Naive thymus-derived CD4-positive, alpha-beta T cell (primary cell): Measurements from ENCODE around the gene TMEM50B. TPM values are rescaled to one million over a fixed set of nuclear protein-coding genes. Genes with fewer than 3 reads are reported as not detected.

Experiments used
- ATAC-seq: fragments of 150-1000 bp; cut with Tn5 transposase; 2 replicates; pipeline ENCODE4 v1.10.0; 2021; ENCODE audit warnings: mild to moderate bottlenecking, moderate library complexity
- CTCF ChIA-PET: fragments of 350-600 bp; sonication (Branson Sonifier 250); formaldehyde crosslinking; loops from one replicate; lab custom pipeline; 2021; ENCODE audit warnings: antibody characterized with exemption; lab: Charles Lee
- POLR2A ChIA-PET: fragments of 350-600 bp; sonication (Branson Sonifier 250); formaldehyde crosslinking; loops from one replicate; lab custom pipeline; 2021; ENCODE audit warnings: antibody characterized with exemption, inconsistent platforms; lab: Charles Lee
- DNase-seq, 9 donors: peaks; one replicate each; pipeline versions ENCODE4 v3.0.0 to v3.0.0-alpha.2; 2020 to 2022; ENCODE audit warnings: mixed read lengths in 1 of 9
- H3K27ac ChIP-seq: one replicate; pipeline ENCODE4 v1.7.0; 2013; ENCODE audit warnings: mild to moderate bottlenecking, low read depth, low read length, moderate library complexity
- H3K27me3 ChIP-seq, 2 donors: one replicate each; pipeline ENCODE4 v1.7.0; 2013; ENCODE audit warnings: low read length in 2 of 2, mild to moderate bottlenecking in 2 of 2, moderate library complexity in 2 of 2; ENCODE audit not compliant: control insufficient read depth in 2 of 2, insufficient read depth in 2 of 2
- H3K36me3 ChIP-seq, 3 experiments: 1 replicate in 2 of 3; 2 replicates in 1 of 3; pipeline ENCODE4 v1.7.0; 2013; ENCODE audit warnings: low read length in 3 of 3, mild to moderate bottlenecking in 3 of 3, moderate library complexity in 1 of 3; ENCODE audit not compliant: insufficient read depth in 3 of 3, control insufficient read depth in 2 of 3
- H3K4me1 ChIP-seq, 2 donors: one replicate each; pipeline ENCODE4 v1.7.0; 2013; ENCODE audit warnings: low read length in 2 of 2, mild to moderate bottlenecking in 2 of 2, moderate library complexity in 1 of 2; ENCODE audit not compliant: control insufficient read depth in 2 of 2, insufficient read depth in 2 of 2
- H3K4me3 ChIP-seq: 2 replicates; pipeline ENCODE4 v1.7.0; 2013; ENCODE audit warnings: mild to moderate bottlenecking, low read length
- H3K9me3 ChIP-seq, 3 experiments: 1 replicate in 2 of 3; 2 replicates in 1 of 3; pipeline ENCODE4 v1.7.0; 2013; ENCODE audit warnings: low read length in 3 of 3; ENCODE audit not compliant: control insufficient read depth in 2 of 3
- H3K27ac Mint-ChIP-seq, 9 donors: one replicate each; pipeline ENCODE4 v1.8.0; 2020 to 2022; ENCODE audit warnings: mixed read lengths in 9 of 9, mild to moderate bottlenecking in 8 of 9, moderate library complexity in 5 of 9, inconsistent platforms in 2 of 9
- H3K27me3 Mint-ChIP-seq, 5 donors: one replicate each; pipeline ENCODE4 v1.8.0; 2021 to 2022; ENCODE audit warnings: mixed read lengths in 5 of 5, mild to moderate bottlenecking in 1 of 5
- H3K36me3 Mint-ChIP-seq, 5 donors: one replicate each; pipeline ENCODE4 v1.8.0; 2020 to 2022; ENCODE audit warnings: mixed read lengths in 5 of 5, mild to moderate bottlenecking in 3 of 5, inconsistent platforms in 1 of 5
- H3K4me1 Mint-ChIP-seq, 7 donors: one replicate each; pipeline ENCODE4 v1.8.0; 2020 to 2022; ENCODE audit warnings: mixed read lengths in 7 of 7, mild to moderate bottlenecking in 3 of 7, inconsistent platforms in 1 of 7
- H3K4me3 Mint-ChIP-seq, 10 donors: one replicate each; pipeline ENCODE4 v1.8.0; 2020 to 2022; ENCODE audit warnings: mild to moderate bottlenecking in 10 of 10, mixed read lengths in 10 of 10, moderate library complexity in 6 of 10, inconsistent platforms in 2 of 10
- H3K9me3 Mint-ChIP-seq, 11 donors: one replicate each; pipeline ENCODE4 v1.8.0; 2020 to 2022; ENCODE audit warnings: mixed read lengths in 11 of 11, mild to moderate bottlenecking in 4 of 11, inconsistent platforms in 1 of 11, moderate library complexity in 1 of 11
- intact Hi-C, 2 donors: fragments of 100-400 bp; cut with micrococcal nuclease; formaldehyde crosslinking; loops; one replicate each; pipeline ENCODE4 v1.15.1; 2023
- polyA plus RNA-seq, 2 donors: library from polyadenylated mRNA; unstranded; fragments of 300-500 nt; fragmentation: Illumina TruSeq; gene quantifications; one replicate each; pipeline ENCODE4 v1.2.3, GENCODE V29; 2021
- total RNA-seq, 6 experiments: library from RNA in 5 of 6; stranded (reverse) in 5 of 6; gene quantifications; 1 replicate in 5 of 6; 2 replicates in 1 of 6; pipeline ENCODE4 v1.2.3 and lab custom pipeline; 2021 to 2026

The TMEM50B gene
- total and polyA plus RNA-seq, 7 experiments from 2014 or later, result 37.0 to 108 (median 46.5) TPM

DNA sequence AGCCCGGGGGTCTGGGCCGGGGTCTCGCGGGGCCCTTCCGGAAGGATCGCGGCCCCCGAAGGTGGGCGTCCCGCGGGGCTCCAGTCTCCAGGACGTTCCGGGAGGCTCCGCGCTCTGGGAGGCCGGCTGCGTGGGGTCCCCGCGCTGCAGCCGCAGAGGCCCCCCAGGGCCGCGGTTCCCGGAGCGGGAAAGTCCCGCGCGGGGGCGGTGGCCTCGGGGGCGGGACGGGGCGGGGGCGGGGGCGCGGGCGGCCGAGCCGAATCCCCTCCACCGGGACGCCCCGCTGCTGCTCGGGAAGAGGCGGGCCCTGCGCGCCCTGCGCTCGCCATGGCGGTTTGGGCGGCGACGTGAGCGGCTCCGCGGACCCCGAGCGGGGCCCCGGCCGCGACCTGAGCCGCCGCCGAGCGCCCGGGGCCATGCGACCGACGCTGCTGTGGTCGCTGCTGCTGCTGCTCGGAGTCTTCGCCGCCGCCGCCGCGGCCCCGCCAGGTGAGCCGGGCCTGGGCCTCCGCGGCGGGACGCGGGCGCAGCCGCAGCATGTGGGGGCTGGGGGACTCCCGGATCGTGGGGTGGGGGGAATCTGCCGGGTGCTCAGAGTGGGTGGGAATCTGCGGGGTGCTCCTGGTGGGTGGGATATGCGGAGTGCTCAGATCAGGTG, 76.5 kb downstream of the TMEM50B start, which contains the start of gene IFNGR2:
Gene IFNGR2, plus strand, starts transcription at position 286 of the 658 bp plus-strand sequence. Its CDS starts 131 bp downstream, at position 417.
- Histone ChIP-seq H3K36me3 (peaks cover 0 to 5% (median 0%) of the 10 kb centered on the region in 3 experiments), H3K9me3 (no peaks in the 10 kb centered on the region), H3K27ac (peak within 1 kb of the TSS; percentile 84), H3K4me1 (peaks cover 16 to 25% of the 10 kb centered on the region in 2 donors), H3K4me3 (peak within 1 kb of the TSS; percentile 77), H3K27me3 (no peaks in the 10 kb centered on the region)
- ChIA-PET CTCF (interaction anchor here (1.0 kb wide), 1 partner anchor 42 kb away, joined by 3 read pairs; no protein-coding TSS in a partner anchor), POLR2A (interaction anchor here (1.2 to 3.9 kb wide), 7 partner anchors 12 to 78 kb away, joined by 3 to 35 read pairs (median 7); partner anchors contain the start of gene IFNAR1)
- Mint-ChIP-seq H3K36me3 (peaks cover 0 to 6% (median 0%) of the 10 kb centered on the region in 5 donors), H3K9me3 (peaks cover 0 to under 1% (median 0%) of the 10 kb centered on the region in 11 donors), H3K4me1 (peaks cover 25 to 55% (median 49%) of the 10 kb centered on the region in 7 donors), H3K27me3 (peaks cover 0 to 66% (median 0%) of the 10 kb centered on the region in 5 donors), H3K27ac (peak within 1 kb of the TSS; percentile 69 to 98 (median 94)), H3K4me3 (peak within 1 kb of the TSS; percentile 87 to 99 (median 97))
- ATAC-seq, result peak; percentile 75
- intact Hi-C loops, result loop anchor here (1.0 to 10.0 kb wide), 7 partner anchors 18 to 628 kb away; partner anchors contain the start of genes IFNAR1 (in 1 of the 2), PAXBP1 (in 1 of the 2), SON (in 1 of the 2) and TMEM50B (in 1 of the 2)
- DNase-seq, result peak in 8 of 9 donors; percentile 40 to 51 (median 46)

DNA sequence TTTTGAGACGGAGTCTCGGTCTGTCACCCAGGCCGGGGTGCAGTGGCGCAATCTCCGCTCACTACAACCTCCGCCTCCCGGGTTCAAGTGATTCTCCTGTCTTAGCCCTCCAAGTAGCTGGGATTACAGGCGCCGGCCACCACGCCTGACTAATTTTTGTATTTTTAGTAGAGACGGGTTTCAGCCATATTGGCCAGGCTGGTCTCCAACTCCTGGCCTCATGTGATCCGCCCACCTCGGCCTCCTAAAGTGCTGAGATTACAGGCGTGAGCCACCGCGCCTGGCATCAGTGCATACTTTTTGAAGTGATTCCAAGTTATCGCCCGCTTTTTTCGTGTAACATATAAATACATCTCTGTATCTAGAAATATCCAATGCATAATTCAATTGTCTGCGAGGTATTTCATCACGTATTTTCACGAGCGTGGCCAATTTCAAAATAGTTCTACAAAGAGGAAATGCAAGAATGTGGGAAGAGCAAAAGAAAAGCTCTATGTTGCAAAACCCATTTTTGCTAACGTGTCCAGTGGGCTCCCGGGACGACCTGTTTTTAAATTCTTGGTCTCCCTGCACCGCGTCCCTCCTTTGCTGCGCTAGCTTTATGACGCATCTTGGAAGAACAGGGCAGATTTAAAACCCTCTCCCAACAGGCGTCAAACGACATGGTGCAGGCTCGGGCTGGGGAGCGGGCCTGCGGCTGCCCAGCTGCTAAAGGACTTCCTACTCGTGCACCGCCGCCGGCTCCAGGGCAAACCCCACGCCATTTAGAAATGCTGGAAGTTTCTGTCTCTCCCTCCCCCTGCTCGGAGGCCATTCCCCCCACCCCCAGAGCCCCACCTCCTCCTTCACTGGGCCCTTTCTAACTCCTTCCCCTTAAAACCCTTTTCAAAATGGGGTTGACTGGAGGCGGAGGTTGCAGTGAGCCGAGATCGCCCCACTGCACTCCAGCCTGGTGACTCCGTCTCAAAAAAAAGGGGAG, 77.5 kb downstream of the TMEM50B start:
- peak overlapping the region; percentile 37 for H3K4me3 ChIP-seq
- no peaks in the 10 kb centered on the region for H3K9me3 ChIP-seq
- CTCF ChIA-PET, result interaction anchor here (1.0 kb wide), 1 partner anchor 41 kb away, joined by 3 read pairs; no protein-coding TSS in a partner anchor
- H3K27me3 Mint-ChIP-seq, result peaks cover 0 to 74% (median 0%) of the 10 kb centered on the region in 5 donors
- peaks cover 0 to 5% (median 0%) of the 10 kb centered on the region in 3 experiments for H3K36me3 ChIP-seq
- peaks cover 0 to 6% (median 0%) of the 10 kb centered on the region in 5 donors for H3K36me3 Mint-ChIP-seq
- H3K4me3 Mint-ChIP-seq, result peak overlapping the region; percentile 66 to 94 (median 81)
- peak overlapping the region; percentile 44 to 95 (median 82) for H3K27ac Mint-ChIP-seq
- DNase-seq, result peak in 5 of 9 donors; percentile 22 to 44 (median 36)
- intact Hi-C loops, result loop anchor here (2.0 to 10.0 kb wide), 5 partner anchors 17 to 627 kb away; partner anchors contain the start of genes IFNAR1 (in 1 of the 2), PAXBP1 (in 1 of the 2) and TMEM50B (in 1 of the 2)
- H3K4me1 Mint-ChIP-seq, result peaks cover 27 to 56% (median 45%) of the 10 kb centered on the region in 7 donors
- H3K9me3 Mint-ChIP-seq, result peaks cover 0 to 3% (median 0%) of the 10 kb centered on the region in 11 donors
- no peaks in the 10 kb centered on the region for H3K27me3 ChIP-seq
- peak; percentile 51 for ATAC-seq
- peaks cover 16 to 25% of the 10 kb centered on the region in 2 donors for H3K4me1 ChIP-seq
- POLR2A ChIA-PET, result interaction anchor here (0.5 to 3.9 kb wide), 7 partner anchors 17 to 715 kb away, joined by 3 to 35 read pairs (median 6); partner anchors contain the start of gene IFNAR1
- peak overlapping the region; percentile 72 for H3K27ac ChIP-seq

DNA sequence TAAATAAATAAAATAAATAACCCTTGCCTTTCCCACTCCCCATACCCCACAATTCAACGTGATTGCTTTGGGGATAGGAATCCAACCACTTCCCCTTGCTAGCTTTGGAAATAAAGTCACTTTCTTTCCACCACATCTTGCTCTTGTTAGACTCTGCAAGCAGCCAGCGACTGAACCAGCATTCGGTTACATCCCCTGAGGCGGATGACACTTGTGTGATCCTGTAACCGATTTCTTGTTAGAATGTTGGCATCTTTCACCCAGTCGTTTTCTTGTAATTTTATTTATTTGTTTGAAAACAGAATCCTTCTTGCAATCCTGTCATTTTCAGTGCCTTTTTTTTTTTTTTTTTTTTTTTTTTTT, 78.2 kb downstream of the TMEM50B start:
- ChIA-PET CTCF (no interaction called here), POLR2A (interaction anchor here (0.7 to 3.9 kb wide), 4 partner anchors 16 to 715 kb away, joined by 3 to 35 read pairs (median 10); no protein-coding TSS in a partner anchor)
- H3K4me3 Mint-ChIP-seq, result peak overlapping the region in 3 of 10 donors; percentile 21 to 76 (median 47)
- H3K27ac Mint-ChIP-seq, result peak overlapping the region in 5 of 9 donors; percentile 18 to 82 (median 51)
- no peak overlapping the region for H3K27ac ChIP-seq
- peaks cover 0 to 72% (median 0%) of the 10 kb centered on the region in 5 donors for H3K27me3 Mint-ChIP-seq
- peaks cover 16 to 19% of the 10 kb centered on the region in 2 donors for H3K4me1 ChIP-seq
- H3K9me3 ChIP-seq, result no peaks in the 10 kb centered on the region
- DNase-seq (peak in 1 of 9 donors; percentile 35), ATAC-seq (no peak)
- intact Hi-C loops, result loop anchor here in 1 of 2 donors (5.0 to 10.0 kb wide), 3 partner anchors 41 to 627 kb away; partner anchors contain the start of genes PAXBP1 and TMEM50B
- peaks cover 0 to 5% (median 0%) of the 10 kb centered on the region in 3 experiments for H3K36me3 ChIP-seq
- H3K36me3 Mint-ChIP-seq, result peaks cover 0 to 6% (median 0%) of the 10 kb centered on the region in 5 donors
- H3K9me3 Mint-ChIP-seq, result peaks cover 0 to 3% (median 0%) of the 10 kb centered on the region in 11 donors
- H3K27me3 ChIP-seq, result no peaks in the 10 kb centered on the region
- peaks cover 27 to 49% (median 38%) of the 10 kb centered on the region in 7 donors for H3K4me1 Mint-ChIP-seq
- no peak overlapping the region for H3K4me3 ChIP-seq

Other genes starting within 250 kb of the TMEM50B start
- 10 to 100 TPM; 17.6 to 35.0 (median 27.2) TPM for gene IL10RB, start 213.6 kb downstream of the TMEM50B start, total RNA-seq
- gene IL10RB, start 213.6 kb downstream of the TMEM50B start, polyA plus RNA-seq, result 10 to 100 TPM; 47.2 to 51.4 TPM
- 10 to 100 TPM; 24.7 to 60.8 (median 40.0) TPM for gene IFNAR1, start 155.0 kb downstream of the TMEM50B start, total RNA-seq
- gene IFNAR1, start 155.0 kb downstream of the TMEM50B start, polyA plus RNA-seq, result 10 to 100 TPM; 62.5 to 76.2 TPM
- gene IFNGR2, start 76.6 kb downstream of the TMEM50B start, total RNA-seq, result 10 to 100 TPM in 4 of 5 experiments, 1 to 10 TPM in 1; 9.1 to 80.5 (median 33.7) TPM
- 10 to 100 TPM; 29.8 to 39.2 TPM for gene IFNGR2, start 76.6 kb downstream of the TMEM50B start, polyA plus RNA-seq
- 1 to 10 TPM in 1 of 5 experiments, under 1 TPM in 3, not detected in 1; 0.27 to 1.5 (median 0.61) TPM for gene DNAJC28, start 11.7 kb upstream of the TMEM50B start, total RNA-seq
- gene DNAJC28, start 11.7 kb upstream of the TMEM50B start, polyA plus RNA-seq, result under 1 TPM; 0.54 to 0.92 TPM
- 10 to 100 TPM; 38.3 to 98.8 (median 71.9) TPM for gene GART, start 62.1 kb upstream of the TMEM50B start, total RNA-seq
- gene GART, start 62.1 kb upstream of the TMEM50B start, polyA plus RNA-seq, result 10 to 100 TPM; 37.3 to 56.4 TPM
- gene SON, start 63.1 kb upstream of the TMEM50B start, total RNA-seq, result 100 to 1,000 TPM; 337 to 497 (median 431) TPM
- gene SON, start 63.1 kb upstream of the TMEM50B start, polyA plus RNA-seq, result 100 to 1,000 TPM; 481 to 546 TPM
- 10 to 100 TPM in 3 of 5 experiments, 1 to 10 TPM in 2; 8.9 to 30.8 (median 10.7) TPM for gene DONSON, start 108.7 kb upstream of the TMEM50B start, total RNA-seq
- gene DONSON, start 108.7 kb upstream of the TMEM50B start, polyA plus RNA-seq, result 1 to 10 TPM; 4.2 to 4.4 TPM
- 10 to 100 TPM; 34.6 to 75.5 (median 40.4) TPM for gene CRYZL1, start 161.8 kb upstream of the TMEM50B start, total RNA-seq
- 10 to 100 TPM; 33.0 to 43.0 TPM for gene CRYZL1, start 161.8 kb upstream of the TMEM50B start, polyA plus RNA-seq
- 1 to 10 TPM; 1.8 to 8.6 (median 3.5) TPM for gene ITSN1, start 162.5 kb upstream of the TMEM50B start, total RNA-seq
- gene ITSN1, start 162.5 kb upstream of the TMEM50B start, polyA plus RNA-seq, result 1 to 10 TPM; 1.2 to 1.8 TPM